HEK293 (cell line): ENCODE data around the gene CPD.

ENCODE experiments used
- CTCF ChIA-PET: fragments of 350-600 bp; formaldehyde crosslinking; extraction: SDS; loops from one replicate; lab custom pipeline; 2021; ENCODE audit warnings: antibody characterized with exemption; lab: Yijun Ruan, JAX
- POLR2A ChIA-PET: fragments of 300-600 bp; formaldehyde crosslinking; extraction: SDS; loops from one replicate; lab custom pipeline; 2020; ENCODE audit warnings: antibody characterized with exemption, inconsistent platforms; lab: Yijun Ruan, JAX
- H3K27ac ChIP-seq: fragments of 200-500 bp; sonication (Bioruptor generic); 2 replicates; pipeline ENCODE4 v1.5.1; 2014; ENCODE audit warnings: low read depth, low read length, control low read depth, inconsistent platforms; ENCODE audit errors: extremely low read depth
- H3K36me3 ChIP-seq, 2 experiments: fragments of 200-500 bp in 1 of 2; sonication (Bioruptor generic) in 1 of 2; 1 replicate in 1 of 2; 2 replicates in 1 of 2; pipeline ENCODE4 v1.5.1; 2014 to 2017; ENCODE audit warnings: inconsistent platforms in 2 of 2, low read length in 2 of 2; ENCODE audit not compliant: control insufficient read depth in 2 of 2, insufficient read depth in 1 of 2
- H3K4me1 ChIP-seq: fragments of 200-500 bp; sonication (Bioruptor generic); 2 replicates; pipeline ENCODE4 v1.5.1; 2014; ENCODE audit warnings: mild to moderate bottlenecking, low read length, inconsistent platforms; ENCODE audit not compliant: control insufficient read depth, insufficient read depth
- H3K4me3 ChIP-seq: 2 replicates; pipeline ENCODE4 v1.5.1; 2011; ENCODE audit warnings: low read depth, mild to moderate bottlenecking, control low read depth, low read length, moderate library complexity
- H3K9me3 ChIP-seq: fragments of 200-500 bp; sonication (Bioruptor generic); 2 replicates; pipeline ENCODE4 v1.5.1; 2014; ENCODE audit warnings: low read depth, low read length, inconsistent platforms; ENCODE audit not compliant: control insufficient read depth, insufficient read depth
- EGR2 ChIP-seq: fragments of 450-650 bp; formaldehyde crosslinking; IDR thresholded peaks from 2 replicates; pipeline ENCODE4 v1.5.1; 2016; ENCODE audit warnings: low read depth, missing biosample characterization, missing genetic modification characterization
- ELK4 ChIP-seq: IDR thresholded peaks from 2 replicates; pipeline ENCODE4 v1.6.1; 2011; ENCODE audit warnings: mild to moderate bottlenecking, low read depth, low read length, borderline replicate concordance
- FEZF1 ChIP-seq: fragments of 450-650 bp; formaldehyde crosslinking; IDR thresholded peaks from 2 replicates; pipeline ENCODE4 v1.5.1; 2016; ENCODE audit warnings: missing biosample characterization, missing genetic modification characterization
- GFI1B ChIP-seq: fragments of 450-650 bp; formaldehyde crosslinking; IDR thresholded peaks from 2 replicates; pipeline ENCODE4 v1.5.1; 2016; ENCODE audit warnings: missing biosample characterization, missing genetic modification characterization
- GLIS1 ChIP-seq: fragments of 450-650 bp; formaldehyde crosslinking; IDR thresholded peaks from 2 replicates; pipeline ENCODE4 v1.5.1; 2016; ENCODE audit warnings: missing biosample characterization, missing genetic modification characterization
- IKZF3 ChIP-seq: fragments of 450-650 bp; IDR thresholded peaks from 2 replicates; pipeline ENCODE4 v1.5.0; 2018; ENCODE audit warnings: missing biosample characterization, mild to moderate bottlenecking, missing genetic modification characterization, moderate library complexity
- INSM2 ChIP-seq: fragments of 450-650 bp; formaldehyde crosslinking; IDR thresholded peaks from 2 replicates; pipeline ENCODE4 v1.5.1; 2016; ENCODE audit warnings: missing biosample characterization, missing genetic modification characterization
- KLF17 ChIP-seq: fragments of 450-650 bp; formaldehyde crosslinking; IDR thresholded peaks from 2 replicates; pipeline ENCODE4 v1.5.1; 2016; ENCODE audit warnings: missing biosample characterization, missing genetic modification characterization
- KLF7 ChIP-seq: fragments of 450-650 bp; formaldehyde crosslinking; IDR thresholded peaks from 2 replicates; pipeline ENCODE4 v1.5.1; 2016; ENCODE audit warnings: missing biosample characterization, missing genetic modification characterization, borderline replicate concordance
- PBX3 ChIP-seq: sonication (generic); formaldehyde crosslinking; IDR thresholded peaks from 2 replicates; pipeline ENCODE4 v1.8.1; 2022; ENCODE audit warnings: mild to moderate bottlenecking, moderate library complexity, missing genetic modification reagents
- PRDM2 ChIP-seq: fragments of 450-650 bp; formaldehyde crosslinking; IDR thresholded peaks from 2 replicates; pipeline ENCODE4 v1.5.1; 2016; ENCODE audit warnings: missing biosample characterization, missing genetic modification characterization, borderline replicate concordance
- SP3 ChIP-seq: fragments of 450-650 bp; formaldehyde crosslinking; IDR thresholded peaks from 2 replicates; pipeline ENCODE4 v1.5.1; 2016; ENCODE audit warnings: missing biosample characterization, missing genetic modification characterization
- WT1 ChIP-seq: fragments of 450-650 bp; formaldehyde crosslinking; IDR thresholded peaks from 2 replicates; pipeline ENCODE4 v1.5.1; 2016; ENCODE audit warnings: missing biosample characterization, missing genetic modification characterization
- ZFHX2 ChIP-seq: fragments of 450-650 bp; formaldehyde crosslinking; conservative IDR thresholded peaks from 2 replicates; pipeline ENCODE4 v1.5.1; 2016; ENCODE audit warnings: missing biosample characterization, missing genetic modification characterization
- ZNF24 ChIP-seq: fragments of 450-650 bp; formaldehyde crosslinking; IDR thresholded peaks from 2 replicates; pipeline ENCODE4 v1.5.1; 2016; ENCODE audit warnings: missing biosample characterization, missing genetic modification characterization
- ZNF544 ChIP-seq: fragments of 450-650 bp; formaldehyde crosslinking; IDR thresholded peaks from 2 replicates; pipeline ENCODE4 v1.5.0; 2017; ENCODE audit warnings: missing biosample characterization, missing genetic modification characterization
- ZNF701 ChIP-seq: fragments of 450-650 bp; formaldehyde crosslinking; IDR thresholded peaks from 2 replicates; pipeline ENCODE4 v1.5.1; 2016; ENCODE audit warnings: missing biosample characterization, missing genetic modification characterization
- TF ChIP-seq, protein P1 (sequence below): fragments of 450-650 bp; formaldehyde crosslinking; IDR thresholded peaks from 2 replicates; pipeline ENCODE4 v1.5.1; 2016; ENCODE audit warnings: missing biosample characterization, missing genetic modification characterization, borderline replicate concordance

The CPD gene

DNA sequence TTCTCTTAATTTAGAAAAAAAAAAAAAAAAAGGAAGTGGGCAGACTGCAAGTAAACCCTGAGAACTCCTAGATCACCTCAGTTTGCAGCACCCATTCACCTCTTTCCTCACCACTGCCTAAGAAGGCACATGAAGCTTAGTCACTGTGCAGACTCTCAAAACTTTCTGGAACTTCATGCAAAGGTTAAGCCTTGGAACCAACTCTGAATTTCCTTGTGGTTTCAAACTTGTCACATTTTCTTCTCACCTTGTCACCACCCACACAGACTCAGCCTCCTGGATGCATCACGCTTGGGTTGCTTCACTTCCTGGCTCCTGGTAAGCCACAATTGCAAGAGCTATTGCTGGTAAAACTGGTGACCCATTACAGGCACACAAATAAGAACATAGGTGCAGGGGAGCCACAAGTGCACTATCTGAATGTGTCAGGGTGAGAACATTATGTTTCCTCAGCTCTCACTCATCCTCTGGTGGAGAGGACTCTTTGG is 15.0 kb upstream of the CPD start:
- Histone ChIP-seq H3K4me1 (no peaks in the 10 kb centered on the region; the same call in 1 of the 2 replicates), H3K9me3 (no peaks in the 10 kb centered on the region), H3K4me3 (no peak overlapping the region), H3K36me3 (no peaks in the 10 kb centered on the region), H3K27ac (no peak overlapping the region)
- TF ChIP-seq KLF17 (tag by site-specific recombination) (no peak), EGR2 (peak; percentile 23; the same call in 1 of the 2 replicates), ZFHX2 (tag by site-specific recombination) (0 out of 2 replicates have a peak, but pooled peaks have one; percentile 16)
- CTCF ChIA-PET, result interaction anchor here (0.7 to 1.0 kb wide), 2 partner anchors 23 to 258 kb away, joined by 4 to 9 read pairs; no protein-coding TSS in a partner anchor
- POLR2A ChIA-PET, result no interaction called here

- Histone ChIP-seq H3K9me3 (no peaks in the 10 kb centered on the region), H3K36me3 (no peaks in the 10 kb centered on the region), H3K27ac (no peak overlapping the region), H3K4me3 (no peak overlapping the region), H3K4me1 (no peaks in the 10 kb centered on the region; the same call in 1 of the 2 replicates)
- ChIA-PET CTCF (interaction anchor here (0.6 to 1.2 kb wide), 3 partner anchors 30 to 189 kb away, joined by 3 to 6 read pairs (median 3); partner anchors contain the start of gene GOSR1), POLR2A (interaction anchor here (1.5 kb wide), 1 partner anchor 111 kb away, joined by 3 read pairs; the partner anchor contains the start of gene GOSR1)
- no peak for TF ChIP-seq ELK4
- TF ChIP-seq ZNF701, result no peak
- TF ChIP-seq FEZF1 (tag by site-specific recombination), result no peak
- TF ChIP-seq SP3 (tag by site-specific recombination), result no peak
- no peak for TF ChIP-seq KLF7 (tag by site-specific recombination)
- no peak for TF ChIP-seq GFI1B
- TF ChIP-seq ZNF24 (tag by site-specific recombination), result no peak
- TF ChIP-seq WT1 (tag by site-specific recombination), result no peak
- no peak for TF ChIP-seq PRDM2 (tag by site-specific recombination)
- TF ChIP-seq PBX3 (CRISPR knock-in tag), result no peak
- TF ChIP-seq IKZF3 (tag by site-specific recombination), result no peak
- TF ChIP-seq, protein P1, sequence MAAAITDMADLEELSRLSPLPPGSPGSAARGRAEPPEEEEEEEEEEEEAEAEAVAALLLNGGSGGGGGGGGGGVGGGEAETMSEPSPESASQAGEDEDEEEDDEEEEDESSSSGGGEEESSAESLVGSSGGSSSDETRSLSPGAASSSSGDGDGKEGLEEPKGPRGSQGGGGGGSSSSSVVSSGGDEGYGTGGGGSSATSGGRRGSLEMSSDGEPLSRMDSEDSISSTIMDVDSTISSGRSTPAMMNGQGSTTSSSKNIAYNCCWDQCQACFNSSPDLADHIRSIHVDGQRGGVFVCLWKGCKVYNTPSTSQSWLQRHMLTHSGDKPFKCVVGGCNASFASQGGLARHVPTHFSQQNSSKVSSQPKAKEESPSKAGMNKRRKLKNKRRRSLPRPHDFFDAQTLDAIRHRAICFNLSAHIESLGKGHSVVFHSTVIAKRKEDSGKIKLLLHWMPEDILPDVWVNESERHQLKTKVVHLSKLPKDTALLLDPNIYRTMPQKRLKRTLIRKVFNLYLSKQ (tag by site-specific recombination), result no peak
- TF ChIP-seq INSM2, result no peak
- TF ChIP-seq ZNF544, result no peak
- TF ChIP-seq GLIS1 (tag by site-specific recombination), result no peak
Measured at GRCh38 chr17:30366536-30366935, 12.2 kb upstream of the CPD start.
